K562 (cell line): Measurements from ENCODE around the gene ACADVL. TPM values are rescaled to one million over a fixed set of nuclear protein-coding genes. Genes with fewer than 3 reads are reported as not detected.

Source experiments
- ATAC-seq: fragments of 200-7000 bp; cut with Tn5 transposase; 3 replicates; pipeline ENCODE4 v1.9.1; 2020; ENCODE audit warnings: moderate library complexity
- BruUV-seq: library from RNA; stranded (reverse); fragments of 400-500 nt; replicated peaks from 2 replicates; lab custom pipeline; 2021; lab: Mats Ljungman, UMichigan
- CTCF ChIA-PET: fragments of 300-600 bp; formaldehyde crosslinking; extraction: SDS; loops from one replicate; lab custom pipeline; 2021; ENCODE audit warnings: low intra/inter-chr PET ratio; lab: Yijun Ruan, JAX
- POLR2A ChIA-PET: fragments of 300-600, 350-650 bp; sonication (Branson Sonifier 250); formaldehyde crosslinking; extraction: SDS; loops from one replicate; lab custom pipeline; 2021; ENCODE audit warnings: antibody characterized with exemption, inconsistent platforms; lab: Yijun Ruan, JAX
- DNase-seq, 4 experiments: peaks; one replicate each; pipeline versions ENCODE4 v3.0.0 to v3.0.0-alpha.2; 2011 to 2018; ENCODE audit warnings: low spot score in 3 of 4, mixed read lengths in 3 of 4; ENCODE audit errors: extremely low read depth in 1 of 4
- FAIRE-seq: peaks from 2 replicates; lab custom pipeline; 2011; peaks lifted over from hg19 to GRCh38; lab: Jason Lieb, UNC
- H2AFZ ChIP-seq: 2 replicates; pipeline ENCODE4 v1.6.0; 2011; ENCODE audit warnings: low read depth, low read length, control low read depth, inconsistent platforms
- H3K27ac ChIP-seq: fragments of 200-600 bp; 3 replicates; pipeline ENCODE4 v1.8.0; 2011; ENCODE audit warnings: low read depth, mild to moderate bottlenecking, control low read depth, inconsistent platforms, low read length, moderate library complexity, mixed read lengths; ENCODE audit errors: extremely low read depth
- H3K27me3 ChIP-seq, 2 experiments: fragments of 300-600 bp in 1 of 2; 2 replicates in 1 of 2; 3 replicates in 1 of 2; pipeline versions ENCODE4 v1.6.0 to v1.8.0; 2011; ENCODE audit warnings: inconsistent platforms in 2 of 2, low read length in 2 of 2, mild to moderate bottlenecking in 1 of 2, mixed read lengths in 1 of 2, moderate library complexity in 1 of 2; ENCODE audit not compliant: control insufficient read depth in 2 of 2, insufficient read depth in 2 of 2
- H3K36me3 ChIP-seq: fragments of 300-600 bp; 3 replicates; pipeline ENCODE4 v1.8.0; 2011; ENCODE audit warnings: mild to moderate bottlenecking, low read length, inconsistent platforms; ENCODE audit not compliant: control insufficient read depth, insufficient read depth
- H3K4me1 ChIP-seq, 2 experiments: fragments of 200-600 bp in 1 of 2; replicated peaks in 1 of 2; 2 replicates in 1 of 2; 3 replicates in 1 of 2; pipeline versions ENCODE4 v1.5.1 to v1.8.0; 2011; ENCODE audit warnings: inconsistent platforms in 2 of 2, low read length in 2 of 2, mild to moderate bottlenecking in 1 of 2, mixed read lengths in 1 of 2, moderate library complexity in 1 of 2; ENCODE audit not compliant: control insufficient read depth in 2 of 2, insufficient read depth in 2 of 2
- H3K4me2 ChIP-seq: 2 replicates; pipeline ENCODE4 v1.6.1; 2011; ENCODE audit warnings: low read length, control low read depth, inconsistent platforms, mixed read lengths; ENCODE audit not compliant: insufficient read depth
- H3K4me3 ChIP-seq: fragments of 200-600 bp; sonication (generic), shearing (Covaris generic); 2 replicates; pipeline ENCODE4 v1.5.1; 2016; ENCODE audit warnings: control low read depth, inconsistent platforms
- H3K79me2 ChIP-seq: fragments of 200-600 bp; 3 replicates; pipeline ENCODE4 v1.8.0; 2011; ENCODE audit warnings: low read length, inconsistent platforms; ENCODE audit not compliant: control insufficient read depth, insufficient read depth
- H3K9ac ChIP-seq, 2 experiments: 2 replicates each; pipeline versions ENCODE4 v1.6.0 to v1.6.1; 2011; ENCODE audit warnings: low read depth in 2 of 2, low read length in 2 of 2, control low read depth in 1 of 2, inconsistent platforms in 1 of 2, mild to moderate bottlenecking in 1 of 2, mixed read lengths in 1 of 2; ENCODE audit not compliant: insufficient read depth in 1 of 2
- H3K9me1 ChIP-seq: one replicate; pipeline ENCODE4 v1.6.0; 2011; ENCODE audit warnings: inconsistent platforms, mild to moderate bottlenecking, low read length, moderate library complexity; ENCODE audit not compliant: control insufficient read depth, insufficient read depth
- H3K9me3 ChIP-seq: replicated peaks from 2 replicates; pipeline ENCODE4 v1.5.1; 2011; ENCODE audit warnings: low read depth, low read length, inconsistent platforms; ENCODE audit not compliant: control insufficient read depth, insufficient read depth
- H4K20me1 ChIP-seq: replicated peaks from 2 replicates; pipeline ENCODE4 v1.6.1; 2011; ENCODE audit warnings: low read length, inconsistent platforms, mixed read lengths; ENCODE audit not compliant: control insufficient read depth, insufficient read depth
- HDAC1 ChIP-seq, 2 experiments: fragments of 450-650 bp; IDR thresholded peaks; 2 replicates each; pipeline ENCODE4 v1.6.1; 2016 to 2017; ENCODE audit warnings: inconsistent platforms in 1 of 2, mild to moderate bottlenecking in 1 of 2, moderate library complexity in 1 of 2
- MTA3 ChIP-seq: fragments of 450-650 bp; formaldehyde crosslinking; IDR thresholded peaks from 2 replicates; pipeline ENCODE4 v1.6.1; 2017; ENCODE audit warnings: mild to moderate bottlenecking, borderline replicate concordance
- NR4A1 ChIP-seq, 2 experiments: fragments of 250-450 bp in 1 of 2; fragments of 450-650 bp in 1 of 2; sonication (Bioruptor Pico) in 1 of 2; IDR thresholded peaks; 2 replicates each; pipeline versions ENCODE4 v1.4.0 to v1.6.1; 2016 to 2020; ENCODE audit warnings: mild to moderate bottlenecking in 2 of 2, missing compliant biosample characterization in 1 of 2, missing genetic modification characterization in 1 of 2, moderate library complexity in 1 of 2
- SPI1 ChIP-seq: IDR thresholded peaks from 2 replicates; pipeline ENCODE4 v1.6.1; 2011; ENCODE audit warnings: low read depth, low read length, control low read depth, borderline replicate concordance
- STAT5B ChIP-seq: fragments of 250-450 bp; sonication (Bioruptor Pico); IDR thresholded peaks from 2 replicates; pipeline ENCODE4 v1.8.0; 2021; ENCODE audit warnings: mild to moderate bottlenecking, inconsistent platforms
- WHSC1 ChIP-seq: IDR thresholded peaks from one replicate; pipeline ENCODE4 v1.6.1; 2012; ENCODE audit warnings: low read length, control low read depth, inconsistent platforms
- ZC3H4 ChIP-seq: sonication (generic); formaldehyde crosslinking; IDR thresholded peaks from 2 replicates; pipeline ENCODE4 v1.9.0; 2021; ENCODE audit warnings: missing genetic modification reagents, borderline replicate concordance
- ZEB2 ChIP-seq: fragments of 450-650 bp; IDR thresholded peaks from 2 replicates; pipeline ENCODE4 v1.6.1; 2016
- ZNF263 ChIP-seq: sonication (generic); formaldehyde crosslinking; IDR thresholded peaks from 2 replicates; pipeline ENCODE4 v1.8.0; 2022; ENCODE audit warnings: mild to moderate bottlenecking, missing genetic modification reagents, borderline replicate concordance
- ZNF41 ChIP-seq: fragments of 250-450 bp; sonication (Bioruptor Pico); conservative IDR thresholded peaks from 2 replicates; pipeline ENCODE4 v1.4.0; 2020; ENCODE audit warnings: mild to moderate bottlenecking
- ZNF507 ChIP-seq: conservative IDR thresholded peaks from 2 replicates; pipeline ENCODE4 v1.6.1; 2017; ENCODE audit warnings: missing genetic modification characterization, missing compliant biosample characterization
- WGBS: fragments of 100-300 bp; shearing (Covaris generic); methylation state at CpG from one replicate; pipeline ENCODE4 v1.1.6; 2016; ENCODE audit warnings: low coverage, mixed read lengths; ENCODE audit not compliant: insufficient coverage; ENCODE audit errors: missing lambda C conversion rate; 5-methylcytosine and 5-hydroxymethylcytosine counted together
- in situ Hi-C: fragments of 300-500 bp; cut with MboI; formaldehyde crosslinking; loops from 4 replicates; pipeline ENCODE4 v1.15.0; 2018; ENCODE audit warnings: inconsistent platforms, mixed read lengths
- intact Hi-C: fragments of 100-400 bp; cut with micrococcal nuclease; formaldehyde crosslinking; loops from 2 replicates; pipeline ENCODE4 v1.14.2; 2022
- polyA plus RNA-seq, 8 experiments: library from polyadenylated mRNA; depleted of rRNA in 4 of 8; stranded (reverse) in 5 of 8; unstranded in 3 of 8; fragments of >200 nt; fragmentation: Nextera tagmentation in 2 of 8; fragmentation: Illumina TruSeq in 1 of 8; extraction: Ambion mirVana in 2 of 8; extraction: Trizol in 1 of 8; gene quantifications; 2 replicates each; pipeline versions ENCODE4 v1.2.1 to v1.2.3, GENCODE V29; 2011 to 2014; ENCODE audit warnings: inconsistent platforms in 1 of 8, missing spikeins in 1 of 8
- total RNA-seq, 7 experiments: library from RNA; depleted of rRNA in 6 of 7; stranded (reverse); fragments of >200 nt in 6 of 7; fragmentation: Illumina TruSeq in 2 of 7; extraction: Trizol in 2 of 7; gene quantifications; 2 replicates each; pipeline versions ENCODE4 v1.2.1 to v1.2.3, GENCODE V29; 2011 to 2021; ENCODE audit warnings: low replicate concordance in 1 of 7
- TF ChIP-seq, protein P1 (sequence below): fragments of 250-450 bp; sonication (Bioruptor Pico); IDR thresholded peaks from 2 replicates; pipeline ENCODE4 v1.8.0; 2022; ENCODE audit warnings: moderate library complexity, mild to moderate bottlenecking, inconsistent platforms
- TF ChIP-seq, protein P2 (sequence below): sonication (generic); formaldehyde crosslinking; IDR thresholded peaks from 2 replicates; pipeline ENCODE4 v1.9.0; 2022; ENCODE audit warnings: mild to moderate bottlenecking, missing genetic modification reagents
- TF ChIP-seq, protein P3 (sequence below): sonication (generic); formaldehyde crosslinking; IDR thresholded peaks from 2 replicates; pipeline ENCODE4 v1.8.0; 2022; ENCODE audit warnings: missing genetic modification reagents, mild to moderate bottlenecking, moderate library complexity, borderline replicate concordance
- TF ChIP-seq, protein P4 (sequence below): sonication (generic); formaldehyde crosslinking; IDR thresholded peaks from 2 replicates; pipeline ENCODE4 v1.8.0; 2022; ENCODE audit warnings: mild to moderate bottlenecking, missing genetic modification reagents, borderline replicate concordance

Gene ACADVL
- total and polyA plus RNA-seq, 9 of the 15 experiments (the other 6 are each of a cell fraction or from before 2014, with no cell fraction given), result 25.5 to 449 (median 214) TPM

GRCh38 chr17:7239091-7240027 lies 19.6 kb downstream of the ACADVL start, which contains the start of gene PHF23:
Gene PHF23, minus strand, starts transcription at chr17:7239457. Its CDS starts 178 bp downstream, at chr17:7239279.
- Histone ChIP-seq H3K4me1 (peaks cover 38 to 46% of the 10 kb centered on the region in 2 experiments; a peak in 4 of 5 replicates), H3K4me2 (peak within 1 kb of the TSS; percentile 88), H4K20me1 (peaks cover 5% of the 10 kb centered on the region; the same call in 1 of the 2 replicates), H3K27ac (peak within 1 kb of the TSS; percentile 98), H3K79me2 (peaks cover 71% of the 10 kb centered on the region), H3K9ac (peak within 1 kb of the TSS; percentile 98 to 99), H3K9me3 (no peaks in the 10 kb centered on the region), H3K9me1 (no peaks in the 10 kb centered on the region), H3K4me3 (peak within 1 kb of the TSS; percentile 79), H3K36me3 (peaks cover 60% of the 10 kb centered on the region; the same call in 2 of the 3 replicates), H3K27me3 (no peaks in the 10 kb centered on the region), H2AFZ (0 out of 2 replicates have a peak within 1 kb of the TSS, but pooled peaks have one; percentile 24)
- ATAC-seq, result peak; percentile 76
- intact Hi-C loops, result loop anchor here (2.0 to 5.0 kb wide), 2 partner anchors 13 to 43 kb away; partner anchors contain the start of genes ELP5 and SLC2A4
- FAIRE-seq, result peak; percentile 98
- WGBS, result 2% methylated on average over 11 of the region's 72 CpGs
- ChIA-PET POLR2A (interaction anchor here (0.6 to 3.6 kb wide), 9 partner anchors 9 to 106 kb away, joined by 3 to 16 read pairs (median 4); partner anchors contain the start of genes ACADVL, CTDNEP1, DLG4 and ELP5), CTCF (no interaction called here)
- in situ Hi-C loops, result no loop called here
- DNase-seq, result peak; percentile 82 to 98 (median 90)
- no TSS peak for BruUV-seq
- TF ChIP-seq, protein P1, sequence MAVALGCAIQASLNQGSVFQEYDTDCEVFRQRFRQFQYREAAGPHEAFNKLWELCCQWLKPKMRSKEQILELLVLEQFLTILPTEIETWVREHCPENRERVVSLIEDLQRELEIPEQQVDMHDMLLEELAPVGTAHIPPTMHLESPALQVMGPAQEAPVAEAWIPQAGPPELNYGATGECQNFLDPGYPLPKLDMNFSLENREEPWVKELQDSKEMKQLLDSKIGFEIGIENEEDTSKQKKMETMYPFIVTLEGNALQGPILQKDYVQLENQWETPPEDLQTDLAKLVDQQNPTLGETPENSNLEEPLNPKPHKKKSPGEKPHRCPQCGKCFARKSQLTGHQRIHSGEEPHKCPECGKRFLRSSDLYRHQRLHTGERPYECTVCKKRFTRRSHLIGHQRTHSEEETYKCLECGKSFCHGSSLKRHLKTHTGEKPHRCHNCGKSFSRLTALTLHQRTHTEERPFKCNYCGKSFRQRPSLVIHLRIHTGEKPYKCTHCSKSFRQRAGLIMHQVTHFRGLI (CRISPR knock-in tag), result no peak
- TF ChIP-seq ZNF41 (CRISPR knock-in tag), result no peak
- TF ChIP-seq, protein P2, sequence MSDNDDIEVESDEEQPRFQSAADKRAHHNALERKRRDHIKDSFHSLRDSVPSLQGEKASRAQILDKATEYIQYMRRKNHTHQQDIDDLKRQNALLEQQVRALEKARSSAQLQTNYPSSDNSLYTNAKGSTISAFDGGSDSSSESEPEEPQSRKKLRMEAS (CRISPR knock-in tag), result no peak
- TF ChIP-seq ZNF263, result peak; percentile 100
- TF ChIP-seq, protein P3, sequence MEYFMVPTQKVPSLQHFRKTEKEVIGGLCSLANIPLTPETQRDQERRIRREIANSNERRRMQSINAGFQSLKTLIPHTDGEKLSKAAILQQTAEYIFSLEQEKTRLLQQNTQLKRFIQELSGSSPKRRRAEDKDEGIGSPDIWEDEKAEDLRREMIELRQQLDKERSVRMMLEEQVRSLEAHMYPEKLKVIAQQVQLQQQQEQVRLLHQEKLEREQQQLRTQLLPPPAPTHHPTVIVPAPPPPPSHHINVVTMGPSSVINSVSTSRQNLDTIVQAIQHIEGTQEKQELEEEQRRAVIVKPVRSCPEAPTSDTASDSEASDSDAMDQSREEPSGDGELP, result peak; percentile 70; the same call in 1 of the 2 replicates
- no peak for TF ChIP-seq ZC3H4 (CRISPR knock-in tag)
- TF ChIP-seq, protein P4, sequence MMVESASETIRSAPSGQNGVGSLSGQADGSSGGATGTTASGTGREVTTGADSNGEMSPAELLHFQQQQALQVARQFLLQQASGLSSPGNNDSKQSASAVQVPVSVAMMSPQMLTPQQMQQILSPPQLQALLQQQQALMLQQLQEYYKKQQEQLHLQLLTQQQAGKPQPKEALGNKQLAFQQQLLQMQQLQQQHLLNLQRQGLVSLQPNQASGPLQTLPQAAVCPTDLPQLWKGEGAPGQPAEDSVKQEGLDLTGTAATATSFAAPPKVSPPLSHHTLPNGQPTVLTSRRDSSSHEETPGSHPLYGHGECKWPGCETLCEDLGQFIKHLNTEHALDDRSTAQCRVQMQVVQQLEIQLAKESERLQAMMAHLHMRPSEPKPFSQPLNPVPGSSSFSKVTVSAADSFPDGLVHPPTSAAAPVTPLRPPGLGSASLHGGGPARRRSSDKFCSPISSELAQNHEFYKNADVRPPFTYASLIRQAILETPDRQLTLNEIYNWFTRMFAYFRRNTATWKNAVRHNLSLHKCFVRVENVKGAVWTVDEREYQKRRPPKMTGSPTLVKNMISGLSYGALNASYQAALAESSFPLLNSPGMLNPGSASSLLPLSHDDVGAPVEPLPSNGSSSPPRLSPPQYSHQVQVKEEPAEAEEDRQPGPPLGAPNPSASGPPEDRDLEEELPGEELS (CRISPR knock-in tag), result no peak
- no peak for TF ChIP-seq ZNF507 (tag)
- TF ChIP-seq STAT5B (CRISPR knock-in tag), result no peak
- no peak for TF ChIP-seq NR4A1 (CRISPR knock-in tag; IDR thresholded peaks at IDR 0.05)
- no peak for TF ChIP-seq NR4A1 (tag; IDR thresholded peaks at IDR 0.05)
- peak; percentile 85 for TF ChIP-seq SPI1
- TF ChIP-seq HDAC1 (IDR thresholded peaks at IDR 0.05), result peak in 1 of 2 experiments; percentile 65; a peak in 1 of 4 replicates
- TF ChIP-seq MTA3, result peak; percentile 78
- TF ChIP-seq ZEB2, result no peak
- no peak for TF ChIP-seq WHSC1
